ENCODE measurements around the gene RNF25. TPM values are rescaled to one million over a fixed set of nuclear protein-coding genes. Genes with fewer than 3 reads are reported as not detected.

Gene RNF25
- total RNA-seq, 4 donors from 2014 or later: 11.4 to 21.4 (median 18.1) TPM

GRCh38 chr2:218716070-218716469 is 44.3 kb upstream of the RNF25 start:
- TF ChIP-seq CTCF (IDR thresholded peaks at IDR 0.05): no peak
- no peak for DNase-seq (ENCODE audit: low spot score)
- ATAC-seq (ENCODE audit: low FRiP score): no peak

- ATAC-seq (ENCODE audit: low FRiP score) (no peak), DNase-seq (ENCODE audit: low spot score) (no peak)
- no peak for TF ChIP-seq CTCF (IDR thresholded peaks at IDR 0.05)
Measured at GRCh38 chr2:218713922-218714321, 42.1 kb upstream of the RNF25 start.

GRCh38 chr2:218711550-218711929 is 39.7 kb upstream of the RNF25 start:
- no peak for ATAC-seq (ENCODE audit: low FRiP score)
- no peak for DNase-seq (ENCODE audit: low spot score)
- TF ChIP-seq CTCF (IDR thresholded peaks at IDR 0.05): no peak

GRCh38 chr2:218710687-218711549 is 39.1 kb upstream of the RNF25 start, which contains the start of gene TTLL4:
TTLL4 (plus strand) TSS chr2:218710835; CDS start chr2:218737677, 26,842 bp downstream.
- DNase-seq (ENCODE audit: low spot score): peak; percentile 95
- TF ChIP-seq CTCF (IDR thresholded peaks at IDR 0.05): peak in 2 of 3 donors; percentile 72 to 81
- ATAC-seq (ENCODE audit: low FRiP score): peak; percentile 99

GRCh38 chr2:218710334-218710686 is 38.5 kb upstream of the RNF25 start:
- no peak for DNase-seq (ENCODE audit: low spot score)
- no peak for TF ChIP-seq CTCF (IDR thresholded peaks at IDR 0.05)
- ATAC-seq (ENCODE audit: low FRiP score): no peak

- DNase-seq (ENCODE audit: low spot score) (no peak), ATAC-seq (ENCODE audit: low FRiP score) (no peak)
- TF ChIP-seq CTCF (IDR thresholded peaks at IDR 0.05): no peak
Measured at GRCh38 chr2:218709908-218710307, 38.1 kb upstream of the RNF25 start.

- DNase-seq (ENCODE audit: low spot score): no peak
- no peak for TF ChIP-seq CTCF (IDR thresholded peaks at IDR 0.05)
- ATAC-seq (ENCODE audit: low FRiP score): no peak
Measured at GRCh38 chr2:218708086-218708485, 36.3 kb upstream of the RNF25 start.

Data from omental fat pad (tissue), 4 donors.